ENCODE data around the gene ATG16L1. TPM values are rescaled to one million over a fixed set of nuclear protein-coding genes. Genes with fewer than 3 reads are reported as not detected.

ATG16L1 gene
- total and polyA plus RNA-seq, 10 of the 15 experiments (the other 5 are each of a cell fraction or from before 2014, with no cell fraction given), result 5.2 to 26.6 (median 15.6) TPM

DNA sequence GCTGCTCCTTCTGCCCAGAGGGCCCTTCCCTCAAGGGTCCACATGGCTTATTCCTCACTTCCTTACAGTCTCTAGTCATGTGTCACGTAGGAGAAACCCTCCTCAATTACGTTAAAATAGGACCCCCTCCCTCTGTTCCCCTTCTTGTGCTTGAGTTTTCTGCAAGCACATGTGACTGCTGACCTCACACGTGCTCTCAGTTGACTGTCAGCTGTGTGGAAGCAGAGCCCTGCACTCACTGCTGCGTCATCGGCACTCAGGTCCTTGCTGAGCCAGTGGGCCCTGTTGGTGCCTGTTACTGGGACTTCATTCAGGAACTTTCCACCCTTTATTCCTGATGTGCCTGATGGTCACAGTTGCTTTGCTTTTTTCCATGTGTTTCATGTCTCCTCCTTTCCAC, 11.1 kb downstream of the ATG16L1 start (continued):
- no peak for TF ChIP-seq NR2C2 (IDR thresholded peaks at IDR 0.05; ENCODE audit: borderline replicate concordance, control insufficient read depth, insufficient read length, low read depth)
- no peak for TF ChIP-seq ZZZ3 (IDR thresholded peaks at IDR 0.05; ENCODE audit: control insufficient read depth, insufficient read length, low read depth)

DNA sequence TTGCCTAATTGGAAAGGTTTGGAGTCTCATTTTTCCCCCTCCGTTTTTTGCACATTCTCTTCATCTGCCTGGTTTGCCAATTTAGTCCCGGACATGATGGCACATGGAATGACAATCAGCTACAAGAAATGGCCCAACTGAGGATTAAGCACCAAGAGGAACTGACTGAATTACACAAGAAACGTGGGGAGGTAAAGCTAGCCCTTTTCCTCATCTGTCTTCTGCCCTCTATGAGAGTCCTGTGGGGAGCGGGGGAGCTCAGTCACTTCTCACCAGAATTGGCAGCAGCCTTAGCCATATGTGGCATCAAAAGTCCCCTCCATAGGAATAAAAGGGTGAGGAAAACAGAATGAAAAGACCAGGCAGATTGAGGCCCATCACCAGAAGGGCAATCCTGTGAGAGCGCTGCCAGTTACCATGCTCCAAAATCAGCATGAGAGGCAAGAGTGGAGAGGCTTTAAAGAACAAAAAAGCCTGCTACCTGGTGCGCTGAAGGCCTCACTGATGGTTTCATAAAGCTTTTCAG, 11.6 kb downstream of the ATG16L1 start:
- Histone ChIP-seq H3K79me2 (ENCODE audit: control insufficient read depth, insufficient read depth, low read length) (peaks cover 17% of the 10 kb centered on the region), H3K27ac (ENCODE audit: control insufficient read depth, insufficient read depth) (peak overlapping the region; percentile 60), H3K4me3 (no peak overlapping the region), H3K4me1 (ENCODE audit: control insufficient read depth, insufficient read depth, low read length) (peaks cover 45% of the 10 kb centered on the region), H3K27me3 (replicated peaks in 1 of 2; ENCODE audit: control insufficient read depth in 2 of 2, insufficient read depth in 2 of 2, low read length in 1 of 2) (no peaks in the 10 kb centered on the region), H3K36me3 (ENCODE audit: control insufficient read depth in 2 of 2, insufficient read depth in 2 of 2, low read length in 1 of 2) (peaks cover 31 to 45% of the 10 kb centered on the region in 2 experiments), H2AFZ (ENCODE audit: control insufficient read depth, low read depth, low read length) (no peak overlapping the region), H3K9me3 (replicated peaks; ENCODE audit: control insufficient read depth, insufficient read depth, low read length) (no peaks in the 10 kb centered on the region), H3K9ac (ENCODE audit: control insufficient read depth, insufficient read depth, low read length) (no peak overlapping the region), H4K20me1 (ENCODE audit: control insufficient read depth, insufficient read depth) (no peaks in the 10 kb centered on the region), H3K4me2 (ENCODE audit: control insufficient read depth, insufficient read depth) (no peak overlapping the region)
- in situ Hi-C loops (cut with MboI) (no loop called here), intact Hi-C loops (cut with micrococcal nuclease; ENCODE audit: unreplicated experiment) (no loop called here)
- SMC1A ChIA-PET (ENCODE audit: uncharacterized antibody, unreplicated experiment), result interaction anchor here (1.0 kb wide), 1 partner anchor 39 kb away, joined by 3 read pairs; no protein-coding TSS in a partner anchor
- no TSS peak for BruUV-seq (replicated peaks)
- no peak for DNase-seq (ENCODE audit: low read depth, low spot score)
- TF ChIP-seq FOXM1 (IDR thresholded peaks at IDR 0.05; ENCODE audit: low read depth, low read length) (no peak), MTA2 (IDR thresholded peaks at IDR 0.05; ENCODE audit: low read depth) (no peak), CREB1 (IDR thresholded peaks at IDR 0.05; ENCODE audit: low read depth) (no peak), HCFC1 (IDR thresholded peaks at IDR 0.05; ENCODE audit: low read length) (no peak), ZNF622 (IDR thresholded peaks at IDR 0.05) (no peak)
- TF ChIP-seq, protein P1, sequence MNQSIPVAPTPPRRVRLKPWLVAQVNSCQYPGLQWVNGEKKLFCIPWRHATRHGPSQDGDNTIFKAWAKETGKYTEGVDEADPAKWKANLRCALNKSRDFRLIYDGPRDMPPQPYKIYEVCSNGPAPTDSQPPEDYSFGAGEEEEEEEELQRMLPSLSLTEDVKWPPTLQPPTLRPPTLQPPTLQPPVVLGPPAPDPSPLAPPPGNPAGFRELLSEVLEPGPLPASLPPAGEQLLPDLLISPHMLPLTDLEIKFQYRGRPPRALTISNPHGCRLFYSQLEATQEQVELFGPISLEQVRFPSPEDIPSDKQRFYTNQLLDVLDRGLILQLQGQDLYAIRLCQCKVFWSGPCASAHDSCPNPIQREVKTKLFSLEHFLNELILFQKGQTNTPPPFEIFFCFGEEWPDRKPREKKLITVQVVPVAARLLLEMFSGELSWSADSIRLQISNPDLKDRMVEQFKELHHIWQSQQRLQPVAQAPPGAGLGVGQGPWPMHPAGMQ (IDR thresholded peaks at IDR 0.05; ENCODE audit: borderline replicate concordance), result no peak
- TF ChIP-seq, protein P2, sequence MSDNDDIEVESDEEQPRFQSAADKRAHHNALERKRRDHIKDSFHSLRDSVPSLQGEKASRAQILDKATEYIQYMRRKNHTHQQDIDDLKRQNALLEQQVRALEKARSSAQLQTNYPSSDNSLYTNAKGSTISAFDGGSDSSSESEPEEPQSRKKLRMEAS (IDR thresholded peaks at IDR 0.05; ENCODE audit: low read depth, low read length), result no peak
- TF ChIP-seq, protein P3, sequence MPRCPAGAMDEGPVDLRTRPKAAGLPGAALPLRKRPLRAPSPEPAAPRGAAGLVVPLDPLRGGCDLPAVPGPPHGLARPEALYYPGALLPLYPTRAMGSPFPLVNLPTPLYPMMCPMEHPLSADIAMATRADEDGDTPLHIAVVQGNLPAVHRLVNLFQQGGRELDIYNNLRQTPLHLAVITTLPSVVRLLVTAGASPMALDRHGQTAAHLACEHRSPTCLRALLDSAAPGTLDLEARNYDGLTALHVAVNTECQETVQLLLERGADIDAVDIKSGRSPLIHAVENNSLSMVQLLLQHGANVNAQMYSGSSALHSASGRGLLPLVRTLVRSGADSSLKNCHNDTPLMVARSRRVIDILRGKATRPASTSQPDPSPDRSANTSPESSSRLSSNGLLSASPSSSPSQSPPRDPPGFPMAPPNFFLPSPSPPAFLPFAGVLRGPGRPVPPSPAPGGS (IDR thresholded peaks at IDR 0.05; ENCODE audit: borderline replicate concordance, insufficient read depth, low read depth, low read length, poor library complexity, severe bottlenecking), result no peak
- TF ChIP-seq, protein P4, sequence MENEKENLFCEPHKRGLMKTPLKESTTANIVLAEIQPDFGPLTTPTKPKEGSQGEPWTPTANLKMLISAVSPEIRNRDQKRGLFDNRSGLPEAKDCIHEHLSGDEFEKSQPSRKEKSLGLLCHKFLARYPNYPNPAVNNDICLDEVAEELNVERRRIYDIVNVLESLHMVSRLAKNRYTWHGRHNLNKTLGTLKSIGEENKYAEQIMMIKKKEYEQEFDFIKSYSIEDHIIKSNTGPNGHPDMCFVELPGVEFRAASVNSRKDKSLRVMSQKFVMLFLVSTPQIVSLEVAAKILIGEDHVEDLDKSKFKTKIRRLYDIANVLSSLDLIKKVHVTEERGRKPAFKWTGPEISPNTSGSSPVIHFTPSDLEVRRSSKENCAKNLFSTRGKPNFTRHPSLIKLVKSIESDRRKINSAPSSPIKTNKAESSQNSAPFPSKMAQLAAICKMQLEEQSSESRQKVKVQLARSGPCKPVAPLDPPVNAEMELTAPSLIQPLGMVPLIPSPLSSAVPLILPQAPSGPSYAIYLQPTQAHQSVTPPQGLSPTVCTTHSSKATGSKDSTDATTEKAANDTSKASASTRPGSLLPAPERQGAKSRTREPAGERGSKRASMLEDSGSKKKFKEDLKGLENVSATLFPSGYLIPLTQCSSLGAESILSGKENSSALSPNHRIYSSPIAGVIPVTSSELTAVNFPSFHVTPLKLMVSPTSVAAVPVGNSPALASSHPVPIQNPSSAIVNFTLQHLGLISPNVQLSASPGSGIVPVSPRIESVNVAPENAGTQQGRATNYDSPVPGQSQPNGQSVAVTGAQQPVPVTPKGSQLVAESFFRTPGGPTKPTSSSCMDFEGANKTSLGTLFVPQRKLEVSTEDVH (IDR thresholded peaks at IDR 0.05; ENCODE audit: low read depth, partially characterized antibody), result no peak
- FAIRE-seq, result no peak
- no peak for ATAC-seq
- CTCF ChIA-PET, result interaction anchor here (1.2 to 1.7 kb wide), 2 partner anchors 209 to 410 kb away, joined by 4 to 5 read pairs; no protein-coding TSS in a partner anchor
- 74% methylated on average over 6 of the region's 6 CpGs for whole genome bisulfite sequencing (ENCODE audit: insufficient coverage, insufficient replicate concordance, low lambda C conversion rate, missing lambda C conversion rate)
- POLR2A ChIA-PET, result interaction anchor here (1.2 kb wide), 1 partner anchor 9 kb away, joined by 3 read pairs; no protein-coding TSS in a partner anchor
- RAD21 ChIA-PET (ENCODE audit: unreplicated experiment), result interaction anchor here (0.6 kb wide), 1 partner anchor 74 kb away, joined by 3 read pairs; no protein-coding TSS in a partner anchor
